ENCODE results near the gene CSTA. TPM values are rescaled to one million over a fixed set of nuclear protein-coding genes. Genes with fewer than 3 reads are reported as not detected.

Gene CSTA
- total and polyA plus RNA-seq, 2 of the 13 experiments (the other 11 are each of a cell fraction or from before 2014, with no cell fraction given): 3.9 to 11.0 TPM

- intact Hi-C loops (cut with micrococcal nuclease; ENCODE audit: unreplicated experiment) (loop anchor here (10.0 kb wide), 1 partner anchor 367 kb away; no protein-coding TSS in a partner anchor), in situ Hi-C loops (cut with HindIII; ENCODE audit: extremely low pct_ligation_motif_present, low pct_unique_long_range_greater_than_20kb) (no loop called here)
- H4K20me1 ChIP-seq (ENCODE audit: insufficient read depth, low read length): no peaks in the 10 kb centered on the region
- H3K9me3 ChIP-seq (ENCODE audit: low read length): no peaks in the 10 kb centered on the region
- peaks cover 45% of the 10 kb centered on the region for H3K4me1 ChIP-seq (ENCODE audit: insufficient read depth, low read length)
- no peak overlapping the region for H3K27ac ChIP-seq (ENCODE audit: extremely low read length, insufficient read depth, low read length)
- FAIRE-seq (no peak), ATAC-seq (no peak), DNase-seq (ENCODE audit: low spot score) (no peak)
- no peaks in the 10 kb centered on the region for H3K36me3 ChIP-seq (replicated peaks in 1 of 2; ENCODE audit: control insufficient read depth in 1 of 2, insufficient read depth in 2 of 2, low read length in 2 of 2)
- H3K9ac ChIP-seq (ENCODE audit: insufficient read depth, low read depth, low read length): no peak overlapping the region
- no peak overlapping the region for H3K4me2 ChIP-seq (ENCODE audit: low read depth, low read length)
- H3K27me3 ChIP-seq (ENCODE audit: control insufficient read depth in 1 of 2, insufficient read depth in 2 of 2, low read length in 2 of 2): no peaks in the 10 kb centered on the region
- H3K79me2 ChIP-seq (ENCODE audit: insufficient read depth, low read length): no peaks in the 10 kb centered on the region
- BruUV-seq (replicated peaks): no TSS peak
- H2AFZ ChIP-seq (ENCODE audit: low read length): no peak overlapping the region
- ChIA-PET POLR2A (interaction anchor here (2.6 kb wide), 1 partner anchor 108 kb away, joined by 16 read pairs; the partner anchor contains the start of gene WDR5B), CTCF (ENCODE audit: low intra/inter-chr PET ratio, low total read pairs) (no interaction called here)
- H3K4me3 ChIP-seq (replicated peaks in 1 of 3; ENCODE audit: insufficient read depth in 1 of 3, low read depth in 2 of 3, low read length in 3 of 3): no peak overlapping the region
- no peak for TF ChIP-seq KIAA2018 (CRISPR knock-in tag; IDR thresholded peaks at IDR 0.05; ENCODE audit: borderline replicate concordance)
- no peak for TF ChIP-seq ZNF768 (CRISPR knock-in tag; IDR thresholded peaks at IDR 0.05)
- no peak for TF ChIP-seq MTA1 (CRISPR knock-in tag; IDR thresholded peaks at IDR 0.05; ENCODE audit: borderline replicate concordance)
- TF ChIP-seq GLI4 (CRISPR knock-in tag; IDR thresholded peaks at IDR 0.05; ENCODE audit: borderline replicate concordance): no peak
- TF ChIP-seq ZBTB40 (IDR thresholded peaks at IDR 0.05): no peak
- no peak for TF ChIP-seq ZBTB40 (CRISPR knock-in tag; IDR thresholded peaks at IDR 0.05)
These were observed 17.1 kb upstream of the CSTA start for GRCh38 chr3:122307976-122308375.

Measured in HepG2 (cell line).